ENCODE measurements around the gene FRY.

DNA sequence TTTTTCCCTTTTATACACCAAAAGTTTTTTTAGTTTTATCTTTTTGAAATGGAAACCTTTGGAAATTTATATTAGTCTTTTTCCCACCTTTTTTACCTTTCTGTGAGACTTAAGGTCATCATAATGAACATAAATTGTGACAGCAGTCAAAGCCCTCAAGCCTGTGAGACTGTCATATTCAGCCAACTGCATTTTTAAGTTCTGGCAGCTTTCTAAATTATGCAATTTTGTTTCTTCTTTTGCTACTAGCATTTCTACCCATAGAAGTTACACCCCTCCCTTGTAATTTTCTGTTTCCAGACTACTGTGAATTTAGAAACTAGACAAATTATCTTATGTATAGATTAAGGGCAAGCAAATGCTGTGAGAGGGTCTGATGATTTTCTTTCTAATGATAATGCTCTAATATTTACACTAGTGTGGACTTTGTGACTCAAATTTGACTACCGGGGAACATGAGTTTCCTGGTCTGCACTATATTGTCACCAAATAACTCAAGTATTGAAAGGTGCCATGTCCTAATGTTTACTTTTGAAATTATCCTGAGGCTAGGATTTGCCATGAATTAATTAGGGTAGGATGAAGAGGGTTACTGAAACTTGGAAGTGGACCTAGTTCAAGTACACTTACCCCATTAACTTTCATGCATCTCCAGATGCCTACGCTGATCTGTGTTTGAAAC is 43.7 kb downstream of the FRY start:
- TF ChIP-seq ZFP3 (CRISPR knock-in tag; IDR thresholded peaks at IDR 0.05) = no peak
- TF ChIP-seq OSR1 (CRISPR knock-in tag; IDR thresholded peaks at IDR 0.05) = no peak
- TF ChIP-seq, protein P1, sequence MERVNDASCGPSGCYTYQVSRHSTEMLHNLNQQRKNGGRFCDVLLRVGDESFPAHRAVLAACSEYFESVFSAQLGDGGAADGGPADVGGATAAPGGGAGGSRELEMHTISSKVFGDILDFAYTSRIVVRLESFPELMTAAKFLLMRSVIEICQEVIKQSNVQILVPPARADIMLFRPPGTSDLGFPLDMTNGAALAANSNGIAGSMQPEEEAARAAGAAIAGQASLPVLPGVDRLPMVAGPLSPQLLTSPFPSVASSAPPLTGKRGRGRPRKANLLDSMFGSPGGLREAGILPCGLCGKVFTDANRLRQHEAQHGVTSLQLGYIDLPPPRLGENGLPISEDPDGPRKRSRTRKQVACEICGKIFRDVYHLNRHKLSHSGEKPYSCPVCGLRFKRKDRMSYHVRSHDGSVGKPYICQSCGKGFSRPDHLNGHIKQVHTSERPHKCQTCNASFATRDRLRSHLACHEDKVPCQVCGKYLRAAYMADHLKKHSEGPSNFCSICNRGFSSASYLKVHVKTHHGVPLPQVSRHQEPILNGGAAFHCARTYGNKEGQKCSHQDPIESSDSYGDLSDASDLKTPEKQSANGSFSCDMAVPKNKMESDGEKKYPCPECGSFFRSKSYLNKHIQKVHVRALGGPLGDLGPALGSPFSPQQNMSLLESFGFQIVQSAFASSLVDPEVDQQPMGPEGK (CRISPR knock-in tag; IDR thresholded peaks at IDR 0.05; ENCODE audit: borderline replicate concordance) = no peak
- TF ChIP-seq, protein P2, sequence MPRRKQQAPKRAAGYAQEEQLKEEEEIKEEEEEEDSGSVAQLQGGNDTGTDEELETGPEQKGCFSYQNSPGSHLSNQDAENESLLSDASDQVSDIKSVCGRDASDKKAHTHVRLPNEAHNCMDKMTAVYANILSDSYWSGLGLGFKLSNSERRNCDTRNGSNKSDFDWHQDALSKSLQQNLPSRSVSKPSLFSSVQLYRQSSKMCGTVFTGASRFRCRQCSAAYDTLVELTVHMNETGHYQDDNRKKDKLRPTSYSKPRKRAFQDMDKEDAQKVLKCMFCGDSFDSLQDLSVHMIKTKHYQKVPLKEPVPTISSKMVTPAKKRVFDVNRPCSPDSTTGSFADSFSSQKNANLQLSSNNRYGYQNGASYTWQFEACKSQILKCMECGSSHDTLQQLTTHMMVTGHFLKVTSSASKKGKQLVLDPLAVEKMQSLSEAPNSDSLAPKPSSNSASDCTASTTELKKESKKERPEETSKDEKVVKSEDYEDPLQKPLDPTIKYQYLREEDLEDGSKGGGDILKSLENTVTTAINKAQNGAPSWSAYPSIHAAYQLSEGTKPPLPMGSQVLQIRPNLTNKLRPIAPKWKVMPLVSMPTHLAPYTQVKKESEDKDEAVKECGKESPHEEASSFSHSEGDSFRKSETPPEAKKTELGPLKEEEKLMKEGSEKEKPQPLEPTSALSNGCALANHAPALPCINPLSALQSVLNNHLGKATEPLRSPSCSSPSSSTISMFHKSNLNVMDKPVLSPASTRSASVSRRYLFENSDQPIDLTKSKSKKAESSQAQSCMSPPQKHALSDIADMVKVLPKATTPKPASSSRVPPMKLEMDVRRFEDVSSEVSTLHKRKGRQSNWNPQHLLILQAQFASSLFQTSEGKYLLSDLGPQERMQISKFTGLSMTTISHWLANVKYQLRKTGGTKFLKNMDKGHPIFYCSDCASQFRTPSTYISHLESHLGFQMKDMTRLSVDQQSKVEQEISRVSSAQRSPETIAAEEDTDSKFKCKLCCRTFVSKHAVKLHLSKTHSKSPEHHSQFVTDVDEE (CRISPR knock-in tag; IDR thresholded peaks at IDR 0.05) = no peak
- TF ChIP-seq PPARA (CRISPR knock-in tag; IDR thresholded peaks at IDR 0.05; ENCODE audit: borderline replicate concordance) = no peak
- no peak for TF ChIP-seq TCF4 (CRISPR knock-in tag; IDR thresholded peaks at IDR 0.05; ENCODE audit: borderline replicate concordance)
- TF ChIP-seq CSDC2 (CRISPR knock-in tag; IDR thresholded peaks at IDR 0.05) = no peak
- no peak for TF ChIP-seq RARB (CRISPR knock-in tag; IDR thresholded peaks at IDR 0.05)
- no peak for TF ChIP-seq ZNF70 (CRISPR knock-in tag; IDR thresholded peaks at IDR 0.05)
- TF ChIP-seq, protein P3, sequence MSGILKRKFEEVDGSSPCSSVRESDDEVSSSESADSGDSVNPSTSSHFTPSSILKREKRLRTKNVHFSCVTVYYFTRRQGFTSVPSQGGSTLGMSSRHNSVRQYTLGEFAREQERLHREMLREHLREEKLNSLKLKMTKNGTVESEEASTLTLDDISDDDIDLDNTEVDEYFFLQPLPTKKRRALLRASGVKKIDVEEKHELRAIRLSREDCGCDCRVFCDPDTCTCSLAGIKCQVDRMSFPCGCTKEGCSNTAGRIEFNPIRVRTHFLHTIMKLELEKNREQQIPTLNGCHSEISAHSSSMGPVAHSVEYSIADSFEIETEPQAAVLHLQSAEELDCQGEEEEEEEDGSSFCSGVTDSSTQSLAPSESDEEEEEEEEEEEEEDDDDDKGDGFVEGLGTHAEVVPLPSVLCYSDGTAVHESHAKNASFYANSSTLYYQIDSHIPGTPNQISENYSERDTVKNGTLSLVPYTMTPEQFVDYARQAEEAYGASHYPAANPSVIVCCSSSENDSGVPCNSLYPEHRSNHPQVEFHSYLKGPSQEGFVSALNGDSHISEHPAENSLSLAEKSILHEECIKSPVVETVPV (CRISPR knock-in tag; IDR thresholded peaks at IDR 0.05) = no peak
- TF ChIP-seq, protein P4, sequence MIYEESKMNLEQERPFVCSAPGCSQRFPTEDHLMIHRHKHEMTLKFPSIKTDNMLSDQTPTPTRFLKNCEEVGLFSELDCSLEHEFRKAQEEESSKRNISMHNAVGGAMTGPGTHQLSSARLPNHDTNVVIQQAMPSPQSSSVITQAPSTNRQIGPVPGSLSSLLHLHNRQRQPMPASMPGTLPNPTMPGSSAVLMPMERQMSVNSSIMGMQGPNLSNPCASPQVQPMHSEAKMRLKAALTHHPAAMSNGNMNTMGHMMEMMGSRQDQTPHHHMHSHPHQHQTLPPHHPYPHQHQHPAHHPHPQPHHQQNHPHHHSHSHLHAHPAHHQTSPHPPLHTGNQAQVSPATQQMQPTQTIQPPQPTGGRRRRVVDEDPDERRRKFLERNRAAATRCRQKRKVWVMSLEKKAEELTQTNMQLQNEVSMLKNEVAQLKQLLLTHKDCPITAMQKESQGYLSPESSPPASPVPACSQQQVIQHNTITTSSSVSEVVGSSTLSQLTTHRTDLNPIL (CRISPR knock-in tag; IDR thresholded peaks at IDR 0.05; ENCODE audit: low read depth) = no peak

Data from SK-N-SH treated with all-trans-retinoic acid at 6 μM for 48 hours (cell line).